HG02763 (cell line): ENCODE results near the gene EXOC3.
"Not testable (repeated sequence)": the region's sequence is repeated elsewhere in the genome, so short reads cannot be mapped to it uniquely, and the experiment has no call there.

ENCODE experiments used
- ATAC-seq: cut with Tn5 transposase; IDR thresholded peaks from one replicate; pipeline ENCODE4 v1.9.1; 2021; ENCODE audit warnings: mild to moderate bottlenecking, moderate library complexity; ENCODE audit not compliant: unreplicated experiment

Gene EXOC3

DNA sequence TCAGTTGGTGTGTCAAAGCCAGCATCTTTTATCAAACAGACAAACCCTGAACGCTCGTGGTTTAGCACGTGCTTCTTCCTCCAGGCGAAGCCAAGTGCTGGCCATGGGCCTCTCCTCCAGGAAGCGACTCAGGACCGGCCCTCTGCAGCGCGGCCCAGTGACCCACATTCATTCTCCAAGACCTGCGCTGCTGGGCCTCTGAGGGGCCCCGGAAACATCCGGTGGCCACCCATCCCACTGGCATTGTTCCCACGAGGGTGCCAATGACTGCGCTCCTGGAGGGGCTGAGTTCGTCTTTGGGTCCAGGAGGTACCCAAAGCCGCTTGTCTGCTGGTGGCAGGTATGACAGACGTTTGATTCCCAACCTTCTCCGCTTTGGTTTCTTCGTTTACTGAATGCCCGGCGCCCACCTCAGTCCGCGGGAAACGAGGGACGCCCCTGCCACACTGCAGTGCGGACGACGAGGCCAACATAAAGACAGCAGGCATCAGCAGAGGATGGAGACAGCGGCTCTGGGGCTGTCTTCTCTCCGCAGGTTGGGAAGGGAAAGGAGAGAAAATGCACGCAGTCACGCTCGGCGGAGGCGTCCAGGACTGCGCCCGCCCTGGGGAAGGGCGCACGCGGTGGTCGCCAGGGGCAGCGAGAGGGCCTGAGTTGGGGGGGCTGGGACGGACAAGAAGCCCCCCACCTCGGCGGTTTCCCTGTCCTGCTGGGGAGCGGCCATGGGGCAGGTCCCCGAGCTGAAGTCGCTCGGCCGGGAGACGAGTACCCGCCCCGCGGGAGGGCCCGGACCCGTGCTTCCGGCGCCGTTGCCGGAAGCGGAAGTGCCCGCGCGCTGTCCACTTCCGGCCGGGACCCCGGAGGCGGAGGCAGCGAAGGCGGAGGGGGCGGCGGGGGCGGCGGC, at the start of gene EXOC3:
EXOC3 (plus strand) TSS at position 842 of the 904 bp plus-strand sequence. CDS start 3,030 bp downstream, outside the sequence.
- peak; percentile 91 for ATAC-seq

DNA sequence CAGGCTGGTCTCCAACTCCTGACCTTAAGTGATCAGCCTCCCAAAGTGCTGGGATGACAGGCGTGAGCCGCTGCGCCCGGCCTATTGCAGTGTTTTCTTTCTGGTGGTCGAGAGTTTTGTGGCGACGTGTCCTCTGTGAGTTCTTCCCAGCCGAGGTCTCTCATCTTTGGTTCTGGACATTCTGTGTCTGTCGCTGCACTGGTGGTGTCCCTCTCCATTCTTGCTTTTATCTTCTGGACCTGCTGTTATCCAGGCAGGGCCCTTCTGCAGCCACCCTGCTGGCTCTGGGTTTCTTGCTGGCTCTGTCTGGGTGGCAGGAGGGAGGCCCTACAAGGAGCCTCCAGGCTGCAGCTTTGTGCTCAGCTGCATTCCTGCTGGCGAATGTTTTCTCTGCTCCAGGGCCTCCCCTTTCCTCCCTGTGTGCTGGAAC, 49.1 kb upstream of the EXOC3 start:
- ATAC-seq: no peak

DNA sequence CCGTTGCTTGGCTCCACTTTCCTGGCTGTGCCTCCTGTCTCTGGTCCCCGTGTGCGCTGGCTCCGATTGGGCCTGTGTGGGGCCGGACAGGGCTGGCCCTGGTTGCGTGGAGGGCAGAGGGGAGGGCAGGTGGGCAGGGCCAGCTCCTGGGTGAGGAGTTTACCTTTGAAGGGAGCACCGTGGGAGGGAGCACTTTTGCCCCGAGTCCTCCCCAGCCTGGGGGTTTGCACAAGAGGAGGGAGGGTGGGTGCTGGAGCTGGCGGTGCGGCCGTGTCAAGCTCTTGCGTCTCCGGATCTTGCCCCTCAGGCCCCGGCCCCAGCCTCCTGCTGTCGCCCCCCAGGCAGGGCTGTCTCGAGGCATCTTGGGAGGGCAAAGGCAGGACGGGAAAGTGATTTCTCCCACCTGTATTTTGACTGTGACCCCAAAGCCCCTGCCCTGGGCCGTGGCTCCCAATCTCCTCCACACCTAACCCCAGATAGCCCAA, 48.3 kb upstream of the EXOC3 start:
- ATAC-seq: no peak

DNA sequence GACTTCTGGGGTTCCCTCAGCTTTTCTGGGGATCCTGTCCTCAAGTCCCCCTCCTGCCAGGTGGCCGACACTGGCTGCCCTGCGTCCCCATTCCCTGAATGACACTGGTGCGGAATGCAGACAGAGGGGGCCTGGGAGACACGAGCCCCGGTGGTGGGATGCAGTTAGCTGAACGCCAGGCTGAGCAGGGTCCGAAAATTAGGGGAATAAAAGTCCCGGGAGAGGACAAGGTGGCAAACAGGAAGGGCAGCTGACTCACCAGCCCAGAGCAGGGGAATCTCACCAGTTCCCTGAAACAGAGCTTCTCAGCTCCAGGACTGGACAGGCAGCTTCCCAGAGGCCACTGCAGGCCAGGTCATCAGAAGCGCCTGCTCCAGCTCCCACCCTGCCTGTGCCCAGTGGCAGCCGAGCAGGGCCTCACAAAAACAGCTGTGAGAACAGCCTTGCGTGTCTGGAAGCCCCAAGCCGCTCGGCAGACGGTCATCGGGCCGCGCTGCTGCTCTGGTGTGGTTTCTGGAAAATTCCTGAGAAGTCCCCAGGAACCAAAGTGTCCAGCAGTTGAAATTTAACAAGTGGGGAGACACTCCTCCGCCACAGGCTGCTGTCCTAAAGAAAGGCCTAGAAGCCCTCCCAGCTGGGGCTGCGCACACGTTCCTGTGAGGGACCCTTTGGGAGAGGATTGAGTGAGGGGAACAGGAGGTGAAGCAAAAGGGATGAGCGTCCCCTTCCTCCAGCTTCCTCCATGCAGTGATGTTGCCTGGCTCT, 47.6 kb upstream of the EXOC3 start:
- no peak for ATAC-seq

DNA sequence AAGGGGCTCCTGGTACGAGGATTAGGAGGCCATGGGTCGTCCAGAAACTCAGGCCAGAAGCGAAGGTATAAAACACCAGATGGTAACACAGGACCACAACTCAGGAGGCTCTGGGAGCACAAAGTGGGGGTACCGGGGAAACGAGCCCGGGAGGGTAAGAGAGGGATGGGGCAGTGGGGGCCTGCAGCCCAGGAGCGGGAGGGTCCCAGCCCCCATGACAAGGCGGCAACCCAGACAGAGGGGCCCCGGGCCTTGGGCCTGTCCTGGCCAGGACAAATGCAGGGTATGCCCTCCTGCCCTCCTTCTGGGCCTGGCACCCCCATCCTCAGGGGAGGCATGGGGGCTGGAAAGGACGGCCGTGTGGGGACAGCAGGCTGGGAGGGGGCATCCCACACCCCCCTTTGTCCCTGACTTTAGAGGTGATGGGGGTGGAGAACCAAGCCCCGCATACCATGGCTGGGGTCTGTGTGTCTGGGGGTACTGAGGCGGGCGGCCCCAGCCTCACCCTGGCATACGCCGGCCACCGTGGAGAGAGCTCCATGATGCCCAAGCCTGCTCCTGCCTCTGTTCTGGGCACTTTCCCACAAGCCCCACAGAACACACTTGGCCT, 47.0 kb upstream of the EXOC3 start:
- ATAC-seq: no peak

DNA sequence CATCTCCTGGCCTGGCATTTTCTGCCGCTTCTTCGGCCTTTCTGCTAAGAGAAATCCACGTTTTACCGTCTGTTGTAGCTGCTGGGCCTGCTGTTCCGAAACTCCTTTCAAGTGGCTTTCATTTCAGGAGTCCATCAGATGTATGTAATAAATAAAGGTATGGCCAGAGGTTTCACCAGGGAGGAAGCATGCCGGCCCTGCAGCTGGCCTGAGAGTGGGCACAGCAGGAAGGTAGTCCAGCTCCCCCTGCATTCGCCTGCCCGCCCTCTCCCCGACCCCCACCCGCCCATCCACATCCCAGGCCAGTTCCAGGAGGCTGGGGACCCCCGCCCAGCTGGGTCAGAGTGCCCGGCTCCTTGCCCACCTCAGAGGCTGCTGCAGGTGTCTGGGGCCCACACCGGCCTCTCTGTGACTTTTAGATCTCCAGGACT, 46.4 kb upstream of the EXOC3 start:
- no peak for ATAC-seq

DNA sequence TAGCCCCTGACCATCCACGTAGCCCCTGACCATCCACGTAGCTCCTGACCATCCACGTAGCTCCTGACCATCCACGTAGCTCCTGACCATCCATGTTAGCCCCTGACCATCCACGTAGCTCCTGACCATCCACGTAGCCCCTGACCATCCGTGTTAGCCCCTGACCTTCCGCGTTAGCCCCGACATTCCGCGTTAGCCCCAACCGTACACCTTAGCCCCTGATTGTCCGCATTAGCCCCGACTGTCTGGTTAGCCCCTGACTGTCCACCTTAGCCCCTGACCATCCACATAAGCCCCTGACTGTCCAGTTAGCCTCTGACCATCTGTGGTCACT, 44.9 kb upstream of the EXOC3 start:
- not testable (repeated sequence) for ATAC-seq

DNA sequence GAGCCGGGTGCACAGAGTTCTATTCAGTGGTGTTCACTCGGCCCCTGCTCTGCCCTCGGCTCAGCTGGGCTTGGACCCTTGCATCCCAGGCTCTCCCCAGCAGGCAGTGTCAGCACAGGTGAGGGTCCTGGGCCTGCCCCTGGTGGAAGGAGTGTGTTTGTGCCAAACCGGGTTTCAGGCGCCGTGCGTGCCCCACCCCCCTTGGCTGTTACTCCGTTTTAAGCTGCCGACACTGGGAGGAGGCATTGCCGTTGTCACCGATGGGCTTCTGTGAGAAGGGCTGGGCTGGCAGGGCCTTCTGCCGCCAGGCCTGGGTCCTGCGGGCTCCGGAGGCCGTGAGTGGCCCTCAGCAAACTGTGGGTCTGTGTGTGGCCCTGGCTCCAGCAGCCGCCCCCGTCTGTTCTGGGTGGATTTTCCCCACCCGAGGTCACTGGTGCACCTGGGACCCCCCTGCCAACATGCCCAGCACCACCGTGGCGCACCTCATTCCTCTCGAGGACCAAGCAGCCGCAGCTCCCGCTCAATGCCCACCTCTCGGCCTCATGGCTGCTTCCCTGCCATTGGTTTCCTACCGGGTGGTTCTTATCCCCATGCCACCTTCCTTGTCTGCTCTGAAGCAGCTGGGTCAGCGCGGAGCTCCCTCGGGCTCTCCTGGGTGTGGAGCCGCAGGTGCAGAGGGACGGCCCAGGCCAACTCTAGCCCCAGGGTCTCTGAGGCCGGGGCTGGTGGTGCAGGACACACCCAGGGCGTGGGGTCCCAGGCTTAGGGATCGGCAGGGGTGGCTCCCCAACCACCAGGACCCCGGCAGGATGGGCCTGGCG, 44.3 kb upstream of the EXOC3 start:
- ATAC-seq: no peak

DNA sequence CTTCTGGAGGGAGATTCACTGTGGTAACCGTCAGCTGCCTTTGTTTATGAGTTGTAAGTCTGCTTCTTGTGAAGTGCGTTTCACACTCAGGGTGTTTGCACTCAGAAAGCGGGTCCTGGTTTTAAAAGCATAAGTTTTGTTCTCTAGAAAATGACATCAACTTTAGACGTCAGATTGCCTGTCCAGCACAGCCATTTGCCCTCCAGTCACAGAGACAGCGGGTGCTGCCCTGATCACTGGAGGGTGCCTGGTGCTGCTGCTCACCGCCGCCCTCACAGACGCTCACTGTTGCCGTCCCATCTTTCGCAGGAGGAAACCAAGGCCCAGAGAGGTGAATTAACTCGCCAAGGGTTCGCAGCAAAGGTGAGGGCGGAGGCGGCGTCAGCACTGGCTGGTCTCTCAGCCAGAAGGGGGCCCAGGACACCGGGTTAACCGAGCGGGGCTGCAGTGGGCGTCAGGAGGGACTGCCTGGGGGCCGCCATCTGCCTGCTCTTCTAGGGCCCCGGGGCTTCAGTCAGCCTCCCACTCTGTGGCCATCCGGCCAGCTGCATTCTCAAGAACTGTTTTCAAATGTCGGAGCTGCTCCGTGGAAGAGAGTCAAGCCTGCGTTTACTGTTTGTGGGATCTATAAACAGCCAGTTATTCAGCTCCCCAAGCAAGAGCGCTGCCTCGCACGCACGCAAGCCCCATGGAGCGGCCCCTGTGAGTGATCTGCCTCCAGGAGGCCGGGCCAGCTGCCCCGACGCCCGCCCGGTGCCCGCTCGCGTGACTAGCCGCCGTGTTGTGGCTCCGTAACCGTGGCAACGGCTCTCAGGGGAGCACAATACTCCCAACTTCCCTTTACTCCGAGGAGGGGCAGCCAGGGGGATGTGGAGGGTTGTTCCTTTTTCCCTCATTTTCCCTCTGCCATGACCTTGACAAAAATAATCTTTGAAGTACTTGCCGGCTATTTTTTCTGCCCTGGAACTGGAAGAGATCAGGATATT, 43.4 kb upstream of the EXOC3 start:
- ATAC-seq: peak; percentile 67

DNA sequence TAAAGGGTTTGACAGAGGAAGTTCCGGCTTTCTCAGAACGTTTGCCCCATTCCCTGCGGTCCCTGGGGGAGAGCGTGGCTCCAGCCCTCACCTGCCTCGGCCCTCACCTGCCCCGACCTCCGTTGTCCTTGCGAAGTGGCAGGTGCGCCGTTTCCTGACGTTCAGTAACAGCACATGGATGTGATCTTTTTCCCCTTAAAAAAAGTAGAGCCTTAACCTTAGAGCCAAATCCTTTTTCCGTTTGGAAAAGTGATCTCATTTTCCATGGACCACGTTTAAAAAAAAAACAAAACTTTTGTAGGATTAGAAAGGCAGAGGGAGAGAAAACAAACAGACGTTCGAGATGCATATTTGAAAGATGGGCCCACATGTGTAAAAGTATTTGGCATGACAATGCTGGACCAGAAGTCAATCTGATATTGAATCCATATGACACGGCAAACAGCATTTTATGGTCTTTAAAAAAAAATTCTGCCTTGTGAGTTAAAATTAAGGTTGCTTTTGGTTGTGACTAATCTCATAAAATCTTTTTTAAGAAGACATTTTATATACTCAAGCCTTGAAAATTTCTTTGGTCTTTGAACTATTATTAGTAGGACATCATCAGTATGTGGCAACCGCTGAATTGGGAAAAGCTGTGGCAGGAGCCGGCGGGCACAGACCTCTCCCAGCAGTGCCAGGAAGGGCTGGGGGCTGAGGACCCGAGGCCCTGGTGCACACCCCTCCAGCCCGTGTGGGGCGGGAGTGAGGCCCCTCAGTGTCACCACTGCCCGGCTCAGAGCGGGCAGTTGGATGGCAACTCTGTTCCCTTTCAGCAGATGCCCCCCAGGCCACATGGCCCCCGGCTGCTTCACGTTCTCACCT, 42.5 kb upstream of the EXOC3 start:
- ATAC-seq: peak; percentile 6

DNA sequence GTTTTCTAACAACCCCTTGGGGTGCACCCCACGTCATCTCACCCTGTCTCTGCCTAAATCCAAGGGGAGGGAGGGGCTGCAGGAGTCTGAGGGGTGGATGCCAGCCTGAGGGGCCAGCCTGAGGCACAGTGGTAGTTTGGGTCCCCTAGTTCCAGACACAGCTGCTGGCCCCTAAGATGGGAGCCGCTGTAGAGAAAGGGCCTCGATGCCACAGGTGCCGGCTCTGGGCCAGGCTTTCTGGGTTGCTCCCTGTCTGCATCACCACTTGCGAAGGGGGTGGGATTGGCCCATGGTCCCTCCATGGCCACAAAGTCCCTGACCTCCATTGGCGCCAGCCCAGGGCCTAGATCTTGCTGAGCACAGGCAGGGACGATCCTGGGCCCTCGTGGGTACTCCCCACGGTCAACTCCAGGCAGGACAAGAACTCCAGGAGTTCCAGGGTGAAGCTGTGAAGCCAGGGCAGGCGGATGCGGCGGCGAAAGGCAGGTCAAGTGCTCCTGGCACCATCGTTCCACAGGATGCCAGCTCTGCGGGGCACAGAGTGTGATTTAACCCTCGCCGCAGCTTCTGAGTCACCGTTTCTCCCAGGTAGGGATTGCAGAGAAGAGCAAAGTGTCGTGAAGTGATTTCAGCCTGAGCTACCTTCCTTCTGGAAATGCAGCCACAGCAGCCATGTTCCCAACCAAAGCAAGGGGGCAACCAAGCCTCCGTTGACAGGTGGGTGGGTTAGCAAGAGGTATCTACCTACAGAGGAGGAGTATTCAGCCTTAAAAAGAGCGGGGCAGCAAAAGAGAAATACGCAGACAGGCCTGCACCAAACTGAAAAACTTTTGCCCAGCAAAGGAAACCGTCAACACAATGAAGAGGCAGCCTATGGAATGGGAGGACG, 41.6 kb upstream of the EXOC3 start:
- ATAC-seq: no peak

DNA sequence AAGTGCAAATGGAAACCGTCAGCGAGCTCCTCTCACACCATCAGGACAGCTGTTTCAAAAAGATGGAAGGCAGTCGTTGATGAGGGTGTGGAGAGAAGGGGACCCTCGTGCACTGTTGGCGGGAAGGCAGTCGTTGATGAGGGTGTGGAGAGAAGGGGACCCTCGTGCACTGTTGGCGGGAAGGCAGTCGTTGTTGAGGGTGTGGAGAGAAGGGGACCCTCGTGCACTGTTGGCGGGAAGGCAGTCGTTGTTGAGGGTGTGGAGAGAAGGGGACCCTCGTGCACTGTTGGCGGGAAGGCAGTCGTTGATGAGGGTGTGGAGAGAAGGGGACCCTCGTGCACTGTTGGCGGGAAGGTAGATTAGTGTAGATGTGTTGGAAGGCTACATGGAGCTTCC, 40.8 kb upstream of the EXOC3 start:
- ATAC-seq: not testable (repeated sequence)

DNA sequence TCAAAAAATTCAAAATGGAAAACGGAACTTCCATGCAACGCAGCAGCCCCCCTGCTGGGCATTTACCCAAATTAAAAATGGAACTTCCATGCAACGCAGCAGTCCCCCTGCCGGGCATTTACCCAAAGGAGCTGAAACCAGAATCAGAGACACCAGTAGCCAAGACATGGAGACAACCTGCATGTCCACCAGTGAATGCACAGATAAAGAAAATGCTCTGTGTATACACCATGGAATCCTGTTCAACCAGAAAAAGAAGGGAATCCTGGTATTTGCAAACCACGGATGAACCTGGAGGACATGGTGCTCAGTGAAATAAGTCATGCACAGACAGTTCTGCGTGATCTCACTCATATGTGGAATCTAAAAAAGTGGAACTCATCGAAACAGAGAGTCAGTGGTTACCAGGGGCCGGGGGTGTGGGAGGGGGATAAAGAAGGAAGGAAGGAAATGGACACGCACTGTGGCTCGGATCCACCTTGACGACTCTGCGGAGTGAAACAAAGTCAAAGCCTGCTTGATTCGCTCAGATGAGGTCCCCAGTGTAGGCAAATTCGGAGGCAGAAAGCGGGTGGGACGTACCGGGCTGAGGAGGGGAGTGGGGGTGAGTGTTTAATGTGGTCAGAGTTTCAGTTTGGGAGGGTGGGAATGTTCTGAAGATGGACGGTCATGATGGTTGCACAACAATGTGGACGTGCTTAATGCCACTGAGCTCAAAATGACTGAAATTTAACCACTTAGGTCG, 40.2 kb upstream of the EXOC3 start:
- ATAC-seq: peak; percentile 53

DNA sequence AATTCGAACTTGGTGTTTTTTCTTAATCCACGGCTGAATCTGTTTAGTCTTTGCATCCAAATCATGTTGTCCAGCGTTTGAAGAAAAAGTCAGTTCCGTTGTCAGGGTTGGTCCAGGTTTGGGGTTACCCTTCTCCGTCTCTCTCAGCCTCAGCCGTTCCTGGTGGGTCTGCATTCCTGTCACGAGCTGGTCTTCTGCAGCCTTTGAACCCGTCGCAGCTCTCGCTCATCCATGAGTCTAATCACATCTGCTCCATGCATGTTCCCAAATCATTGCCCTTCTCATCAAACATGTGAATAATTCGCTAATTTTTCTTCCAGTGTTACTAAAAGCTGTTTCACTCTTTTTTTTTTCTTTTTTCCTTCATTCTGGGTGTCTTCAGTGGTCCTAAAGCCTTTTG, 39.0 kb upstream of the EXOC3 start:
- no peak for ATAC-seq

DNA sequence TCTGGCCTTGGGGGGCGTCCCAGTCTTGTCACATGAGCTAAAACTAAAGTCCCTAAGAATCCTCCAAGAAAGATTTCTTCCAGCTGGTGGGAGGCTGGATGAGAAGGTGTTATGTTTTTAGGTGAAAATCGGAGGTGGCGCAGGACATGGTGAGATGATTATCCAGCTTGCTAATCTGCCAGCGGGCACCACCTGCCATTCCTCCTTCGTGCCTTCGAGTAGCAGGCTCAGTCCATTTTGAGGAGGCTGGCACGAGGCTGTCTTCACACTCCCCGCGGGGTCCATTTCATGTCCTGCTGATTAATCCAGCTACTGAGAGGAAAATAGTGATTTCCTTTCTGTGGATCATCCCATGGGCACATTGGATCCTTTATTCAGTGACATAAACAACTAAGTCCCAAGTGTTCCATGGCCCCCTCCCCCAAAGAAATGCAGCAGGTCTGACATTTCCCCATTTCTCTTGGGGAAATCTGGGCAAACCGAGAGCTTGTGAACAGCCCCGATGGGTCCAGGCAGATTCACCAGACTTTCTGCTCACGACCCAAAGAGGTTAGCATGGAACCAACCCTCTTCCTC, 38.2 kb upstream of the EXOC3 start:
- ATAC-seq: no peak

DNA sequence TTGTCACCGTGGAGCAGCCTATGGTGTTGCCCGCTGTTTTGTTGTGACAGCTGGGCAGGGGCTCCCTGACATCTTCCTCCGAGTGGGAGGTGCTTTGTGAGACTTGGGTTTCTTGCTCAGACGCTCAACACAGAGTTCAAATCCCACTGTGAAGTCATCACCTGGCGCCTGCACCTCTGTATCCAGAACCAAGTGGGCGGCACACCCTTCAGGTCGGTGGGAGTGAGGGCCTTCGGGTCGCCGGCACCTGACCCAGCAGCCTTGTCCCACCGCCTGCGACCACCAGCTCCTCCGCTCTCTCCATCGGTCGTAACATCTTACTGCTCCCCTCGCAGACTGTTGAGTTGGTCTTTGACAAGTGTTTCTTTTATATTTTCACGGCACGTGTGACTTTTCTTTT, 37.6 kb upstream of the EXOC3 start:
- ATAC-seq: no peak
